Neural cell (in vitro differentiated cells): ENCODE data around the gene DNAH5. TPM values are rescaled to one million over a fixed set of nuclear protein-coding genes. Genes with fewer than 3 reads are reported as not detected.

Experiments
- H2AFZ ChIP-seq: fragments of 200-600, 300-800 bp; sonication (generic), shearing (Covaris generic); 2 replicates; pipeline ENCODE4 v1.6.0; 2014; ENCODE audit warnings: low read depth, mild to moderate bottlenecking, antibody characterized with exemption, low read length, moderate library complexity
- H3F3A ChIP-seq: fragments of 200-600 bp; shearing (Covaris generic); 2 replicates; pipeline ENCODE4 v1.6.1; 2016; ENCODE audit warnings: mild to moderate bottlenecking, moderate library complexity, mixed read lengths, antibody characterized with exemption, low read length; ENCODE audit not compliant: insufficient read depth, poor library complexity, severe bottlenecking
- H3K27ac ChIP-seq: fragments of 200-600, 300-800 bp; sonication (generic), shearing (Covaris generic); 2 replicates; pipeline ENCODE4 v1.5.1; 2014; ENCODE audit warnings: mild to moderate bottlenecking, low read length, moderate library complexity
- H3K27me3 ChIP-seq: fragments of 300-800, 200-600 bp; sonication (generic), shearing (Covaris generic); 2 replicates; pipeline ENCODE4 v1.6.0; 2014; ENCODE audit warnings: mild to moderate bottlenecking, low read depth, low read length, moderate library complexity; ENCODE audit not compliant: insufficient read depth
- H3K36me3 ChIP-seq: fragments of 300-800, 200-600 bp; sonication (generic), shearing (Covaris generic); 2 replicates; pipeline ENCODE4 v1.5.1; 2014; ENCODE audit warnings: mild to moderate bottlenecking, antibody characterized with exemption, low read length, moderate library complexity; ENCODE audit not compliant: insufficient read depth
- H3K4me2 ChIP-seq: fragments of 300-800, 200-600 bp; sonication (generic), shearing (Covaris generic); 2 replicates; pipeline ENCODE4 v1.6.0; 2014; ENCODE audit warnings: mild to moderate bottlenecking, low read length
- H3K4me3 ChIP-seq: fragments of 300-800, 200-600 bp; sonication (generic), shearing (Covaris generic); 2 replicates; pipeline ENCODE4 v1.5.1; 2014; ENCODE audit warnings: mild to moderate bottlenecking, low read length, moderate library complexity
- H3K79me2 ChIP-seq: fragments of 200-600 bp; shearing (Covaris generic); replicated peaks from 2 replicates; pipeline ENCODE4 v1.6.0; 2014; ENCODE audit warnings: mild to moderate bottlenecking, low read length, moderate library complexity; ENCODE audit not compliant: insufficient read depth
- H3K9ac ChIP-seq: fragments of 300-800, 200-600 bp; sonication (generic), shearing (Covaris generic); 2 replicates; pipeline ENCODE4 v1.6.1; 2016; ENCODE audit warnings: mild to moderate bottlenecking, low read length, mixed read lengths
- H3K9me2 ChIP-seq: fragments of 200-600 bp; shearing (Covaris generic); 2 replicates; pipeline ENCODE4 v1.6.1; 2016; ENCODE audit warnings: mild to moderate bottlenecking, low read length, mixed read lengths; ENCODE audit not compliant: insufficient read depth
- H3K9me3 ChIP-seq: fragments of 200-600, 300-800 bp; sonication (generic), shearing (Covaris generic); 2 replicates; pipeline ENCODE4 v1.6.1; 2016; ENCODE audit warnings: mild to moderate bottlenecking, mixed run types, low read length, moderate library complexity, mixed read lengths
- H4K20me1 ChIP-seq: fragments of 200-600 bp; shearing (Covaris generic); 2 replicates; pipeline ENCODE4 v1.6.1; 2016; ENCODE audit warnings: mild to moderate bottlenecking, mixed run types; ENCODE audit not compliant: insufficient read depth
- CTCF ChIP-seq: fragments of 450-650 bp; IDR thresholded peaks from 2 replicates; pipeline ENCODE4 v1.5.1; 2014; ENCODE audit warnings: antibody characterized with exemption, mild to moderate bottlenecking, moderate library complexity; ENCODE audit not compliant: poor library complexity, severe bottlenecking
- EP300 ChIP-seq: fragments of 450-650 bp; conservative IDR thresholded peaks from 2 replicates; pipeline ENCODE4 v1.6.1; 2014; ENCODE audit warnings: antibody characterized with exemption, mild to moderate bottlenecking, moderate library complexity; ENCODE audit not compliant: poor library complexity, severe bottlenecking
- EZH2 ChIP-seq: fragments of 200-600, 300-800 bp; shearing (Covaris generic), sonication (generic); IDR thresholded peaks from 2 replicates; pipeline ENCODE4 v1.6.1; 2014; ENCODE audit warnings: antibody characterized with exemption, low read length, borderline replicate concordance, mild to moderate bottlenecking; ENCODE audit not compliant: insufficient read depth, poor library complexity, severe bottlenecking
- MXI1 ChIP-seq: fragments of 450-650 bp; conservative IDR thresholded peaks from 2 replicates; pipeline ENCODE4 v1.6.1; 2014; ENCODE audit warnings: antibody characterized with exemption, mild to moderate bottlenecking; ENCODE audit not compliant: poor library complexity, severe bottlenecking
- POLR2AphosphoS5 ChIP-seq: IDR thresholded peaks from 2 replicates; pipeline ENCODE4 v1.6.1; 2012
- RAD21 ChIP-seq: fragments of 450-650 bp; conservative IDR thresholded peaks from 2 replicates; pipeline ENCODE4 v1.6.1; 2014; ENCODE audit warnings: antibody characterized with exemption, mild to moderate bottlenecking, moderate library complexity
- REST ChIP-seq: IDR thresholded peaks from 2 replicates; pipeline ENCODE4 v1.6.1; 2012; ENCODE audit warnings: borderline replicate concordance
- SMC3 ChIP-seq: fragments of 450-650 bp; conservative IDR thresholded peaks from 2 replicates; pipeline ENCODE4 v1.6.1; 2014; ENCODE audit warnings: antibody characterized with exemption, mild to moderate bottlenecking, moderate library complexity; ENCODE audit not compliant: poor library complexity
- TAF1 ChIP-seq: IDR thresholded peaks from 2 replicates; pipeline ENCODE4 v1.6.1; 2012; ENCODE audit warnings: low read depth
- polyA plus RNA-seq: library from polyadenylated mRNA; depleted of rRNA; stranded (reverse); fragments of >200 nt; gene quantifications from 2 replicates; pipeline ENCODE4 v1.2.3, GENCODE V29; 2014

DNAH5 gene
- polyA plus RNA-seq, 1 donor from 2014 or later = 12.8 TPM

- Histone ChIP-seq H3K4me2 (no peak overlapping the region), H3K9me2 (no peaks in the 10 kb centered on the region), H3K9me3 (no peaks in the 10 kb centered on the region), H3K27ac (no peak overlapping the region), H2AFZ (no peak overlapping the region), H4K20me1 (no peaks in the 10 kb centered on the region), H3F3A (no peaks in the 10 kb centered on the region), H3K27me3 (no peaks in the 10 kb centered on the region), H3K36me3 (no peaks in the 10 kb centered on the region), H3K9ac (no peak overlapping the region), H3K4me3 (no peak overlapping the region), H3K79me2 (no peaks in the 10 kb centered on the region)
- TF ChIP-seq MXI1 = no peak
- no peak for TF ChIP-seq REST
- no peak for TF ChIP-seq RAD21
- TF ChIP-seq CTCF = no peak
- TF ChIP-seq TAF1 = no peak
- no peak for TF ChIP-seq EZH2
- no peak for TF ChIP-seq SMC3
- TF ChIP-seq EP300 = no peak
- no peak for TF ChIP-seq POLR2AphosphoS5
These were observed 27.5 kb upstream of the DNAH5 start for GRCh38 chr5:13972029-13972428.

GRCh38 chr5:13957032-13957645, 12.7 kb upstream of the DNAH5 start:
- Histone ChIP-seq H3K9ac (no peak overlapping the region), H3K4me3 (no peak overlapping the region), H3K79me2 (no peaks in the 10 kb centered on the region), H3K9me3 (no peaks in the 10 kb centered on the region), H4K20me1 (no peaks in the 10 kb centered on the region), H3K27me3 (no peaks in the 10 kb centered on the region), H3K36me3 (no peaks in the 10 kb centered on the region), H2AFZ (peak overlapping the region; percentile 25), H3K27ac (peak overlapping the region; percentile 53), H3F3A (no peaks in the 10 kb centered on the region), H3K9me2 (no peaks in the 10 kb centered on the region), H3K4me2 (no peak overlapping the region)
- no peak for TF ChIP-seq EZH2
- TF ChIP-seq POLR2AphosphoS5 = no peak
- no peak for TF ChIP-seq TAF1
- no peak for TF ChIP-seq EP300
- no peak for TF ChIP-seq MXI1
- TF ChIP-seq CTCF = peak; percentile 94
- peak; percentile 97 for TF ChIP-seq RAD21
- peak; percentile 93 for TF ChIP-seq SMC3
- TF ChIP-seq REST = no peak
